Measurements from ENCODE around the gene MUSK.

The MUSK gene

DNA sequence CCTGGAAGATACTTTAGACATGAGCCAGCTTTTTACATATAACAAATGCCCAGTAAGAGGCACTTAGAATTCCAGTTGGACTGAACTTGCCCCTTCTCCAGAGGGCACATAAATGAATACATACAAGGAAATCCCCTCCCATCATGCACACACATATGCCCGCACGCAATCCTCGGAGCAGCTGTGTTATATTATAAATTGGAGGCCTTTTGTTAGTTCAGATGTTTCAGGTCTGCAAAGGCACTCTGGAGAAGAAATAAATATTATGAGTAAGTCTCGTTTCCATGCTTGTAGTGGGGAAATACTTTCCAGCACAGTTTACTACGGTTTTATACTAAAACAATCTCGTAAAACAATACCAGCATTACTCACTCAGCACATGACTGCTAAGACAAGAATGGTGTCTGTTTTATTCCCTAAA, 17.6 kb upstream of the MUSK start:
- no peak overlapping the region for H3K4me3 ChIP-seq (IDR thresholded peaks at IDR 0.05; ENCODE audit: insufficient read depth, low read depth, low read length)
- no peaks in the 10 kb centered on the region for H3K79me2 ChIP-seq (ENCODE audit: insufficient read depth, low read depth)
- no peaks in the 10 kb centered on the region for H3K4me1 ChIP-seq (ENCODE audit: low read depth, poor library complexity, severe bottlenecking)
- no peak overlapping the region for H3K4me2 ChIP-seq
- no peaks in the 10 kb centered on the region for H4K20me1 ChIP-seq (ENCODE audit: insufficient read depth)
- H3K27ac ChIP-seq, result no peak overlapping the region
- H3K27me3 ChIP-seq (ENCODE audit: insufficient read depth, low read depth), result no peaks in the 10 kb centered on the region
- H3K9ac ChIP-seq, result no peak overlapping the region
- no peak overlapping the region for H2AFZ ChIP-seq (ENCODE audit: low read depth)
- no peaks in the 10 kb centered on the region for H3K36me3 ChIP-seq (ENCODE audit: insufficient read depth)
- TF ChIP-seq, protein P1, sequence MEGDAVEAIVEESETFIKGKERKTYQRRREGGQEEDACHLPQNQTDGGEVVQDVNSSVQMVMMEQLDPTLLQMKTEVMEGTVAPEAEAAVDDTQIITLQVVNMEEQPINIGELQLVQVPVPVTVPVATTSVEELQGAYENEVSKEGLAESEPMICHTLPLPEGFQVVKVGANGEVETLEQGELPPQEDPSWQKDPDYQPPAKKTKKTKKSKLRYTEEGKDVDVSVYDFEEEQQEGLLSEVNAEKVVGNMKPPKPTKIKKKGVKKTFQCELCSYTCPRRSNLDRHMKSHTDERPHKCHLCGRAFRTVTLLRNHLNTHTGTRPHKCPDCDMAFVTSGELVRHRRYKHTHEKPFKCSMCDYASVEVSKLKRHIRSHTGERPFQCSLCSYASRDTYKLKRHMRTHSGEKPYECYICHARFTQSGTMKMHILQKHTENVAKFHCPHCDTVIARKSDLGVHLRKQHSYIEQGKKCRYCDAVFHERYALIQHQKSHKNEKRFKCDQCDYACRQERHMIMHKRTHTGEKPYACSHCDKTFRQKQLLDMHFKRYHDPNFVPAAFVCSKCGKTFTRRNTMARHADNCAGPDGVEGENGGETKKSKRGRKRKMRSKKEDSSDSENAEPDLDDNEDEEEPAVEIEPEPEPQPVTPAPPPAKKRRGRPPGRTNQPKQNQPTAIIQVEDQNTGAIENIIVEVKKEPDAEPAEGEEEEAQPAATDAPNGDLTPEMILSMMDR (conservative IDR thresholded peaks at IDR 0.05; ENCODE audit: low read depth, low read length), result no peak

DNA sequence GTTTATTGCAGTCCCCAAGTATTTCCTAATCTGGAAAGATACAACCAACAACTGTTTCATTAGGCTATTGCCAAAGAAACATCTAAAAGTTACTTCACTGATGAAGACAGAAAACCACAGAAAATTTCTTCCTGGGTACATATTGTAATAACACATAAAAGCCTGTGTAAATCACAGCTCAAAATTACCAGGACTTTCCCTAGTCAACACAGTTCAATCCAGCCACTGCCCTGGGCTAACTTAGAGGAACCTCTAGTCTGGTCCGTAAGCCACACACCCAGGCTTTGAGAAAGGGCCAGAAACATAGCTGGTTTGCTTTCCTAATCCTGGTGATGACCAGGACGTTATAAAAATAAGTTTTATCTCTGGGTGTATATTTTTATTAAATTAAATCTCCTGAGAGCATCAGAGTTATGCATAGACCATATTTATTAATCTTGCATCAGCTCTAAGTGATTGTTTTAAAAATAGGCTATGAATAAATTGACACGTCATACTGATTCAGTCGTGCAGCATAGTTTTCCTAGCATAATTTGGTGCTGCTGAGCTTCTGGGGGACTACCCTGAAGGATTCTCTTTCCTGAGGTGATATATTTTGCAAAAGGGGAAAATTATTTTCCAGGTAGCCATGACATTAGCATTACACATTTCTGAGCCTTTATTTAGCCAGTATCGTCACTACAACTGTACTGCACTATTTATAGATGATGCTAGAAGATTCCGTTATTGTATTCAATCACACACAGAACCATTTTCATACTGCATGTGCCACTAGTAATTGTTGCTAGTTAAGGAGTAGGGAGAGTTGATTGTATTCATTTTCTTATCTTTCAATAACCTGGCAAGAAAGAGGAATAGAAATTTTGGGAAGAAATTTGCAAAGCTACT, 12.6 kb upstream of the MUSK start:
- Histone ChIP-seq H3K27me3 (ENCODE audit: insufficient read depth, low read depth) (no peaks in the 10 kb centered on the region), H3K4me2 (no peak overlapping the region), H3K4me3 (IDR thresholded peaks at IDR 0.05; ENCODE audit: insufficient read depth, low read depth, low read length) (no peak overlapping the region), H2AFZ (ENCODE audit: low read depth) (no peak overlapping the region), H3K36me3 (ENCODE audit: insufficient read depth) (no peaks in the 10 kb centered on the region), H3K4me1 (ENCODE audit: low read depth, poor library complexity, severe bottlenecking) (no peaks in the 10 kb centered on the region), H4K20me1 (ENCODE audit: insufficient read depth) (no peaks in the 10 kb centered on the region), H3K79me2 (ENCODE audit: insufficient read depth, low read depth) (no peaks in the 10 kb centered on the region), H3K27ac (no peak overlapping the region), H3K9ac (no peak overlapping the region)
- TF ChIP-seq, protein P1 (conservative IDR thresholded peaks at IDR 0.05; ENCODE audit: low read depth, low read length), result no peak

DNA sequence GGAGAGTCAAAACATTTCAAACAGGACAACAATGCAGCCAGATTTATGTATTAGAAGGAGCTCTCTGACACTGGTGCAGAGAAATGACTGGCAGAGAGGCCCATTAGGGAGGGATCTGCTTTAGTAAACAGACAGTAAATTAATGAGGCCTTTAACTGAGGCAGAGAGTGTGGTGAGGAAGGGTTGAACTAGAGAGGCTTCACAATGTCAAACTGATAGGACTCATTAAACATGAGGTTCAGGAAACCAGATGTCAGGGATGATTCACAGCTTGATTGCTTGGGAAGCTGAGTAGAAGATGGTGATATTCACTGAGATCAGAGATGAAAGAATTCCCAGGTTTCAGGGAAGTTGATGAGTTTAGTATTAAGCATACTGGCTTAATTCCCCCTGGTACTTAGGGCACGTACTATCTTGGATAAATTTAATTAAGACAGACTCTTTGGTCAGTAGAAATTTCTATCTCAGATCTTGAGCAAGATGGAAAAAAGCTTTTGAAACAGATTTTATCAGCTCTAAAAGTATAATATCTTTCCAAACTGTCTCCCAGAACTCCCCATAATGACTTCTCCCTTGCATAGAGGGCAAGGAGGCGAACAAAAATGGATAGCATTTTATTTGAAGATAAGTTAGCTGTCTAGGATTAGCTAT, 8.6 kb upstream of the MUSK start:
- Histone ChIP-seq H2AFZ (ENCODE audit: low read depth) (no peak overlapping the region), H3K27ac (no peak overlapping the region), H3K4me2 (no peak overlapping the region)

DNA sequence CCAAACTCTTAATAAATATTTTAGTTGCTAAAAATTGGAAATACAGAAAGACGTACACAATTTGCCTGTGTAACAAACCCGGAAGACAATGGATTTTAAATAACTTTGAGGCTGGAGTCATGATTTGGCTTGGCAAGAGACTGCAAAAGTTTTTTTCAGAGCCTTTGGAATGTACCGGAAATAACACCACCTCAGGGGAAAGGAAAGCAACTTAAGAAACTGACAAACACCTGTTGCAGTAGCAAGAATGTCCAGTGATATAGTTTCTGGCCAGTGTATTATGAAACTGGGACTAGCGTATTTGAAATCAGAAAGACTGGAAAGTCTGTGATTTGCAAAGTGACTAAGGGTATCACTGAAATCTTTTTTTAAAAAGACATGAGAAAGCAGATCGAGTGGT, 842 bp downstream of the MUSK start:
- H2AFZ ChIP-seq (ENCODE audit: low read depth), result no peak overlapping the region
- H3K79me2 ChIP-seq (ENCODE audit: insufficient read depth, low read depth), result no peaks in the 10 kb centered on the region
- H3K4me1 ChIP-seq (ENCODE audit: low read depth, poor library complexity, severe bottlenecking), result peaks cover 17% of the 10 kb centered on the region
- no peak overlapping the region; the same call in 1 of the 2 replicates for H3K4me2 ChIP-seq
- H3K36me3 ChIP-seq (ENCODE audit: insufficient read depth), result no peaks in the 10 kb centered on the region
- no peak overlapping the region for H3K9ac ChIP-seq
- no peaks in the 10 kb centered on the region for H3K27me3 ChIP-seq (ENCODE audit: insufficient read depth, low read depth)
- no peak overlapping the region for H3K27ac ChIP-seq
- TF ChIP-seq, protein P1 (conservative IDR thresholded peaks at IDR 0.05; ENCODE audit: low read depth, low read length), result no peak
- no peaks in the 10 kb centered on the region for H4K20me1 ChIP-seq (ENCODE audit: insufficient read depth)
- H3K4me3 ChIP-seq (IDR thresholded peaks at IDR 0.05; ENCODE audit: insufficient read depth, low read depth, low read length), result no peak overlapping the region

More for the DNA sequence above, 8.6 kb upstream of the MUSK start:
- H3K9ac ChIP-seq, result no peak overlapping the region
- no peaks in the 10 kb centered on the region for H4K20me1 ChIP-seq (ENCODE audit: insufficient read depth)
- H3K36me3 ChIP-seq (ENCODE audit: insufficient read depth), result no peaks in the 10 kb centered on the region
- H3K79me2 ChIP-seq (ENCODE audit: insufficient read depth, low read depth), result no peaks in the 10 kb centered on the region
- H3K4me3 ChIP-seq (IDR thresholded peaks at IDR 0.05; ENCODE audit: insufficient read depth, low read depth, low read length), result no peak overlapping the region
- H3K27me3 ChIP-seq (ENCODE audit: insufficient read depth, low read depth), result no peaks in the 10 kb centered on the region
- H3K4me1 ChIP-seq (ENCODE audit: low read depth, poor library complexity, severe bottlenecking), result no peaks in the 10 kb centered on the region
- TF ChIP-seq, protein P1 (conservative IDR thresholded peaks at IDR 0.05; ENCODE audit: low read depth, low read length), result no peak
